LNCAP (cell line): Measurements from ENCODE around the gene CXADR.

Experiments used
- CTCF ChIP-seq: fragments of 450-650 bp; IDR thresholded peaks from 2 replicates; pipeline ENCODE4 v1.5.1; 2017; ENCODE audit warnings: mild to moderate bottlenecking

The CXADR gene

GRCh38 chr21:17472592-17473271 is 40.1 kb upstream of the CXADR start:
- TF ChIP-seq CTCF, result no peak

GRCh38 chr21:17476006-17476405 is 36.8 kb upstream of the CXADR start:
- no peak for TF ChIP-seq CTCF

- no peak for TF ChIP-seq CTCF
Observed at GRCh38 chr21:17479606-17480005, 33.2 kb upstream of the CXADR start.

GRCh38 chr21:17482928-17483327 is 29.9 kb upstream of the CXADR start:
- no peak for TF ChIP-seq CTCF

- TF ChIP-seq CTCF, result no peak
Observed at GRCh38 chr21:17488620-17489019, 24.2 kb upstream of the CXADR start.

GRCh38 chr21:17491716-17492414 is 21.0 kb upstream of the CXADR start:
- no peak for TF ChIP-seq CTCF

- TF ChIP-seq CTCF, result no peak
Observed at GRCh38 chr21:17492415-17493168, 20.3 kb upstream of the CXADR start.
